Smooth muscle cell (in vitro differentiated cells): ENCODE results near the gene DHCR7. TPM values are rescaled to one million over a fixed set of nuclear protein-coding genes. Genes with fewer than 3 reads are reported as not detected.

Source experiments
- DNase-seq: peaks from one replicate; lab custom pipeline; 2025; ENCODE audit not compliant: unreplicated experiment; lab: John Stamatoyannopoulos, UW
- H2AFZ ChIP-seq: fragments of 200-600 bp; sonication (generic); 2 replicates; pipeline ENCODE4 v1.6.0; 2016; ENCODE audit warnings: antibody characterized with exemption, low read depth, mild to moderate bottlenecking
- H3F3A ChIP-seq: fragments of 200-600 bp; sonication (generic); 2 replicates; pipeline ENCODE4 v1.6.0; 2017; ENCODE audit warnings: antibody characterized with exemption, low read depth
- H3K27ac ChIP-seq: fragments of 200-600 bp; sonication (generic); 2 replicates; pipeline ENCODE4 v1.5.1; 2016; ENCODE audit warnings: low read depth, mild to moderate bottlenecking
- H3K27me3 ChIP-seq: fragments of 200-600 bp; sonication (generic); 2 replicates; pipeline ENCODE4 v1.6.1; 2016; ENCODE audit warnings: low read depth, mild to moderate bottlenecking
- H3K36me3 ChIP-seq: fragments of 200-600 bp; sonication (generic); 2 replicates; pipeline ENCODE4 v1.5.1; 2016; ENCODE audit warnings: low read depth
- H3K4me1 ChIP-seq: fragments of 200-600 bp; sonication (generic); 2 replicates; pipeline ENCODE4 v1.5.1; 2016; ENCODE audit warnings: low read depth
- H3K4me2 ChIP-seq: fragments of 200-600 bp; sonication (generic); 2 replicates; pipeline ENCODE4 v1.6.0; 2016; ENCODE audit warnings: mild to moderate bottlenecking
- H3K4me3 ChIP-seq: fragments of 200-600 bp; sonication (generic); 2 replicates; pipeline ENCODE4 v1.5.1; 2016; ENCODE audit warnings: mild to moderate bottlenecking
- H3K79me2 ChIP-seq: fragments of 200-600 bp; sonication (generic); 2 replicates; pipeline ENCODE4 v1.6.0; 2016; ENCODE audit warnings: low read depth, mild to moderate bottlenecking
- H3K9ac ChIP-seq: fragments of 200-600 bp; sonication (generic); 2 replicates; pipeline ENCODE4 v1.6.0; 2016; ENCODE audit warnings: low read depth
- H3K9me3 ChIP-seq: fragments of 200-600 bp; sonication (generic); replicated peaks from 2 replicates; pipeline ENCODE4 v1.5.1; 2016; ENCODE audit warnings: low read depth
- H4K20me1 ChIP-seq: fragments of 200-600 bp; sonication (generic); 2 replicates; pipeline ENCODE4 v1.6.0; 2016; ENCODE audit warnings: low read depth
- CTCF ChIP-seq: fragments of 200-600 bp; sonication (generic); IDR thresholded peaks from 2 replicates; pipeline ENCODE4 v1.5.1; 2017; ENCODE audit warnings: borderline replicate concordance, mild to moderate bottlenecking, antibody characterized with exemption; ENCODE audit not compliant: insufficient read depth, poor library complexity, severe bottlenecking
- WGBS: methylation state at CpG from one replicate; pipeline ENCODE4 v1.1.7; 2016; ENCODE audit warnings: low lambda C conversion rate; 5-methylcytosine and 5-hydroxymethylcytosine counted together
- polyA plus RNA-seq: library from polyadenylated mRNA; unstranded; fragments of >200 nt; fragmentation: Nextera tagmentation; extraction: Ambion mirVana; gene quantifications from 2 replicates; pipeline ENCODE4 v1.2.1, GENCODE V29; 2016
- total RNA-seq: library from RNA; depleted of rRNA; stranded (reverse); fragments of >200 nt; gene quantifications from 2 replicates; pipeline ENCODE4 v1.2.3, GENCODE V29; 2014

The DHCR7 gene
- total and polyA plus RNA-seq, 2 experiments from 2014 or later: 50.1 to 99.1 TPM

- H3K27ac ChIP-seq: no peak overlapping the region
- no peak for DNase-seq
- H3K4me1 ChIP-seq: no peaks in the 10 kb centered on the region
- H2AFZ ChIP-seq: no peak overlapping the region
- no peaks in the 10 kb centered on the region for H3K27me3 ChIP-seq
- no peaks in the 10 kb centered on the region for H3K9me3 ChIP-seq
- no peaks in the 10 kb centered on the region for H3K36me3 ChIP-seq
- no peaks in the 10 kb centered on the region for H4K20me1 ChIP-seq
- no peaks in the 10 kb centered on the region for H3F3A ChIP-seq
- WGBS: 93% methylated on average over 9 of the region's 9 CpGs
- no peak overlapping the region for H3K9ac ChIP-seq
- H3K79me2 ChIP-seq: no peaks in the 10 kb centered on the region
- no peak overlapping the region for H3K4me3 ChIP-seq
- no peak for TF ChIP-seq CTCF
- no peak overlapping the region for H3K4me2 ChIP-seq
Measured at GRCh38 chr11:71491940-71492339, 43.7 kb upstream of the DHCR7 start.

GRCh38 chr11:71491531-71491930, 43.3 kb upstream of the DHCR7 start:
- Histone ChIP-seq H3K27ac (no peak overlapping the region), H3K4me1 (no peaks in the 10 kb centered on the region), H3K9ac (no peak overlapping the region), H4K20me1 (no peaks in the 10 kb centered on the region), H3K27me3 (no peaks in the 10 kb centered on the region), H3F3A (no peaks in the 10 kb centered on the region), H3K4me2 (no peak overlapping the region), H2AFZ (no peak overlapping the region), H3K4me3 (no peak overlapping the region), H3K79me2 (no peaks in the 10 kb centered on the region), H3K9me3 (no peaks in the 10 kb centered on the region), H3K36me3 (no peaks in the 10 kb centered on the region)
- WGBS: 94% methylated on average over 17 of the region's 19 CpGs
- no peak for DNase-seq
- TF ChIP-seq CTCF: no peak

GRCh38 chr11:71490731-71491390, 42.7 kb upstream of the DHCR7 start:
- Histone ChIP-seq H3K4me2 (no peak overlapping the region), H3K9ac (no peak overlapping the region), H2AFZ (no peak overlapping the region), H3K36me3 (no peaks in the 10 kb centered on the region), H3K9me3 (no peaks in the 10 kb centered on the region), H3K4me3 (no peak overlapping the region), H3F3A (no peaks in the 10 kb centered on the region), H3K27me3 (no peaks in the 10 kb centered on the region), H3K79me2 (no peaks in the 10 kb centered on the region), H3K4me1 (no peaks in the 10 kb centered on the region), H3K27ac (no peak overlapping the region), H4K20me1 (no peaks in the 10 kb centered on the region)
- no peak for DNase-seq
- 97% methylated on average over 28 of the region's 28 CpGs for WGBS
- no peak for TF ChIP-seq CTCF

- no peaks in the 10 kb centered on the region for H3K4me1 ChIP-seq
- H4K20me1 ChIP-seq: no peaks in the 10 kb centered on the region
- no peak overlapping the region for H3K9ac ChIP-seq
- WGBS: 97% methylated on average over 23 of the region's 23 CpGs
- no peaks in the 10 kb centered on the region for H3F3A ChIP-seq
- H2AFZ ChIP-seq: no peak overlapping the region
- no peaks in the 10 kb centered on the region for H3K79me2 ChIP-seq
- no peak for DNase-seq
- H3K9me3 ChIP-seq: no peaks in the 10 kb centered on the region
- no peak overlapping the region for H3K27ac ChIP-seq
- H3K4me3 ChIP-seq: no peak overlapping the region
- H3K36me3 ChIP-seq: no peaks in the 10 kb centered on the region
- no peaks in the 10 kb centered on the region for H3K27me3 ChIP-seq
- TF ChIP-seq CTCF: no peak
- no peak overlapping the region for H3K4me2 ChIP-seq
Measured at GRCh38 chr11:71490044-71490730, 42.0 kb upstream of the DHCR7 start.
